Measurements from ENCODE around the gene SLC22A15. TPM values are rescaled to one million over a fixed set of nuclear protein-coding genes. Genes with fewer than 3 reads are reported as not detected.

Gene SLC22A15
- total RNA-seq, 3 donors from 2014 or later (not counting 1 experiment from before 2014, with no cell fraction given): 6.0 to 9.2 (median 6.3) TPM

DNA sequence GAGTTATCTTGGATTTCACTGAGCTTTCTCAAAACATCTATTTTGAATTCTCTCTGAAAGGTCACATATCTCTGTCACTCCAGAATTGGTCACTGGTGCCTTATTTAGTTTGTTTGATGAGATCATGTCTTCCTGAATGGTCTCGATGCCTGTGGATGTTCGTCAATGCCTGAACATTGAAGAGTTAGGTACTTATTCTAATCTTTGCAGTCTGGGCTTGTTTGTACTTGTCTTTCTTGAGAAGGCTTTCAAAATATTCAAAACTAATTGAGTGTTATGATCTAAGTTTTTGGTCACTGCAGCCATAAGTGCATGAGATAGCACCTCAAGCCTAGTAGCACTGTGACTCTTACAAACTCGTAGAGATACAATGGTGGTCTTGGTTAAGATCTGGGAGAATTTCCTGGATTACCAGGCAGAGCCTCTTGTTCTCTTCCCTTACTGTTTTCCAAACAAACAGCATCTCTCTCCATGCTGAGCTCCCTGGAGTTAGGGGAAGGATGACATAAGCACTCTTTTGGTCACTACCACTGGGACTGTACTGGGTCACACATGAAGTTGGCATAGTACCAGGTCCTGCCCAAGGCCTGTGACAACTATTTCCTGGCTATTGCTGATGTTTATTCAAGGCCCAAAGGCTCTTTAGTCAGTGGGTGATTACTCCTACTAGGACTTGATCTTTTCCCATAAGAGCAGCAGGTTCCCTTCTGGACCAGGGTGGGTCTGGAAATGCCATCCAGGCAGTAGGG lies 25.6 kb downstream of the SLC22A15 start:
- H3K27me3 Mint-ChIP-seq (ENCODE audit: low read depth in 2 of 2): no peaks in the 10 kb centered on the region
- intact Hi-C loops (cut with micrococcal nuclease): no loop called here

DNA sequence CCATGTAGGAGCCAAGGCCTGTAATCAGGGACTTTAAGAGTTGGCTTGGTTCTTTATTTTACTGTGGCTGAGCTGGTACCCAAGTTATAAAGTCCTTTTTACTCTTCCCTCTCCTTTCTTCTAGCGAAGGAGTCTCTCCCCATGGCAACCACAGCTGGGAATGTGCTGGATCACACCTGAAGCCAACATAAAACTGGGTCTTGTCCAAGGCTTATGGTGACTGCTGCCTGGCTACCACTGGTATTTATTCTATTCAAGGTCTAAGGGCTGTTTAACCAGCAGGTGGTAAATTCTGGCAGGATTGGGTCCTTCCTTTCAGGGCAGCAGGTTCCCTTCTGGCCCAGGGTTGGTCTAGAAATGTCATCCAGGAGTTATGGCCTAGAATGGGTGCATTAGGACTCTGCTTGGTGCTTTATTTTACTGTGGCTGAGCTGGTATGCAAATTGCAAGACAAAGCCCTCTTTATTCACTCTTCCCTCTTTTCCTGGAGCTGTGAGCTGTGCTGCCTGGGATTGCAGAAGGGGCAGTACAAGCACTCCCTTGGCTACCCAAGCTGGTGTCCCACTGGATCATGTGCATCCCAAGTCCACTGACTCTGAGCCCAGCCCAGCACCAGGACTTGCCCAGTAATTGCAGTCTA lies 26.6 kb downstream of the SLC22A15 start:
- DNase-seq: no peak
- Mint-ChIP-seq H3K9me3 (peaks cover 8 to 16% of the 10 kb centered on the region in 2 donors), H3K4me3 (no peak overlapping the region), H3K27ac (no peak overlapping the region), H3K4me1 (peaks cover 15 to 20% of the 10 kb centered on the region in 2 donors), H3K36me3 (peaks cover 31% of the 10 kb centered on the region), H3K27me3 (ENCODE audit: low read depth in 2 of 2) (no peaks in the 10 kb centered on the region)
- Histone ChIP-seq H3K9me3 (ENCODE audit: control insufficient read depth, insufficient read depth, low read length) (peaks cover 3% of the 10 kb centered on the region), H3K36me3 (ENCODE audit: control insufficient read depth, insufficient read depth, low read length) (no peaks in the 10 kb centered on the region), H3K27me3 (ENCODE audit: control insufficient read depth, insufficient read depth, low read length) (no peaks in the 10 kb centered on the region), H3K4me3 (ENCODE audit: low read length) (no peak overlapping the region), H3K4me1 (ENCODE audit: control insufficient read depth, insufficient read depth, low read length) (peaks cover 11% of the 10 kb centered on the region), H3K27ac (ENCODE audit: low read length) (no peak overlapping the region)
- intact Hi-C loops (cut with micrococcal nuclease): no loop called here
- ATAC-seq: no peak
- TF ChIP-seq, protein P1, sequence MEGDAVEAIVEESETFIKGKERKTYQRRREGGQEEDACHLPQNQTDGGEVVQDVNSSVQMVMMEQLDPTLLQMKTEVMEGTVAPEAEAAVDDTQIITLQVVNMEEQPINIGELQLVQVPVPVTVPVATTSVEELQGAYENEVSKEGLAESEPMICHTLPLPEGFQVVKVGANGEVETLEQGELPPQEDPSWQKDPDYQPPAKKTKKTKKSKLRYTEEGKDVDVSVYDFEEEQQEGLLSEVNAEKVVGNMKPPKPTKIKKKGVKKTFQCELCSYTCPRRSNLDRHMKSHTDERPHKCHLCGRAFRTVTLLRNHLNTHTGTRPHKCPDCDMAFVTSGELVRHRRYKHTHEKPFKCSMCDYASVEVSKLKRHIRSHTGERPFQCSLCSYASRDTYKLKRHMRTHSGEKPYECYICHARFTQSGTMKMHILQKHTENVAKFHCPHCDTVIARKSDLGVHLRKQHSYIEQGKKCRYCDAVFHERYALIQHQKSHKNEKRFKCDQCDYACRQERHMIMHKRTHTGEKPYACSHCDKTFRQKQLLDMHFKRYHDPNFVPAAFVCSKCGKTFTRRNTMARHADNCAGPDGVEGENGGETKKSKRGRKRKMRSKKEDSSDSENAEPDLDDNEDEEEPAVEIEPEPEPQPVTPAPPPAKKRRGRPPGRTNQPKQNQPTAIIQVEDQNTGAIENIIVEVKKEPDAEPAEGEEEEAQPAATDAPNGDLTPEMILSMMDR (IDR thresholded peaks at IDR 0.05): no peak
- WGBS (ENCODE audit: insufficient coverage): 78% methylated on average over 1 of the region's 1 CpG

More for the DNA sequence above, 25.6 kb downstream of the SLC22A15 start:
- H3K9me3 ChIP-seq (ENCODE audit: control insufficient read depth, insufficient read depth, low read length): peaks cover 3% of the 10 kb centered on the region
- no peak overlapping the region for H3K4me3 ChIP-seq (ENCODE audit: low read length)
- no peaks in the 10 kb centered on the region for H3K27me3 ChIP-seq (ENCODE audit: control insufficient read depth, insufficient read depth, low read length)
- DNase-seq: no peak
- no peak overlapping the region for H3K27ac ChIP-seq (ENCODE audit: low read length)
- H3K4me1 ChIP-seq (ENCODE audit: control insufficient read depth, insufficient read depth, low read length): peaks cover 11% of the 10 kb centered on the region
- no peak overlapping the region for H3K4me3 Mint-ChIP-seq
- 95% methylated on average over 3 of the region's 3 CpGs for WGBS (ENCODE audit: insufficient coverage)
- peaks cover 2% of the 10 kb centered on the region for H3K36me3 ChIP-seq (ENCODE audit: control insufficient read depth, insufficient read depth, low read length)
- peaks cover 41% of the 10 kb centered on the region for H3K36me3 Mint-ChIP-seq
- ATAC-seq: no peak
- TF ChIP-seq, protein P1 (IDR thresholded peaks at IDR 0.05): no peak
- no peak overlapping the region for H3K27ac Mint-ChIP-seq
- H3K9me3 Mint-ChIP-seq: peaks cover 10 to 19% of the 10 kb centered on the region in 2 donors
- H3K4me1 Mint-ChIP-seq: peaks cover 15 to 19% of the 10 kb centered on the region in 2 donors

DNA sequence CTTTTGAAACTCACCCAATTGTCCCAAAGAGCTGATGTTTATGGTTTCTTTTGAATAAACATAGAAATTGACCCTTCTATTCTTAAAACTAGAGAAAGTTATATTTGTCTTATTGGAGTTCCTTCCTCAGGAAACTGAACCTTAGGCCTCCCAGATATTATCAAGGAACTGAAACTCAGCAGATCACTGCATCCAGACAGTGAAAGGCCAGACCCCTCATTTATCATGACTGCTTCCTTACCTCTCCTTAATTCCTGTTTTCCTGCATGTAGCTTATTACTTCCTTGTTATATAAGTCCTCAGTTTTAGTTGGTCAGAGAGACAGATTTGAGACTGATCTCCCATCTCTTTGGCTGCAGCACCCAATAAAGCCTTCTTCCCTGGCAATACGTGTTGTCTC lies 27.5 kb downstream of the SLC22A15 start:
- Mint-ChIP-seq H3K27me3 (ENCODE audit: low read depth in 2 of 2) (no peaks in the 10 kb centered on the region), H3K27ac (no peak overlapping the region), H3K36me3 (peaks cover 22% of the 10 kb centered on the region), H3K9me3 (peaks cover 5 to 8% of the 10 kb centered on the region in 2 donors), H3K4me3 (no peak overlapping the region), H3K4me1 (peaks cover 15 to 20% of the 10 kb centered on the region in 2 donors)
- ATAC-seq: no peak
- no peaks in the 10 kb centered on the region for H3K27me3 ChIP-seq (ENCODE audit: control insufficient read depth, insufficient read depth, low read length)
- no peak overlapping the region for H3K4me3 ChIP-seq (ENCODE audit: low read length)
- intact Hi-C loops (cut with micrococcal nuclease): no loop called here
- no peak overlapping the region for H3K27ac ChIP-seq (ENCODE audit: low read length)
- no peak for DNase-seq
- H3K36me3 ChIP-seq (ENCODE audit: control insufficient read depth, insufficient read depth, low read length): no peaks in the 10 kb centered on the region
- TF ChIP-seq, protein P1 (IDR thresholded peaks at IDR 0.05): no peak
- H3K9me3 ChIP-seq (ENCODE audit: control insufficient read depth, insufficient read depth, low read length): peaks cover 3% of the 10 kb centered on the region
- 100% methylated on average over 1 of the region's 1 CpG for WGBS (ENCODE audit: insufficient coverage)
- H3K4me1 ChIP-seq (ENCODE audit: control insufficient read depth, insufficient read depth, low read length): peaks cover 11% of the 10 kb centered on the region
